Measurements from ENCODE around the gene RYR2. TPM values are rescaled to one million over a fixed set of nuclear protein-coding genes. Genes with fewer than 3 reads are reported as not detected.

The RYR2 gene
- polyA plus RNA-seq, 2 of the 4 experiments (the other 2 are of a cell fraction) = 0.06 TPM; not detected in 1

- CTCF ChIA-PET = no interaction called here
- POLR2A ChIA-PET = no interaction called here
- Histone ChIP-seq H3K27ac (no peak overlapping the region), H3K4me3 (no peak overlapping the region), H3K4me2 (0 out of 3 replicates have a peak overlapping the region, but pooled peaks have one; percentile 15), H3K4me1 (no peaks in the 10 kb centered on the region), H3K9me3 (no peaks in the 10 kb centered on the region)
- no peak for TF ChIP-seq SREBF2 (IDR thresholded peaks at IDR 0.05)
- TF ChIP-seq, protein P1, sequence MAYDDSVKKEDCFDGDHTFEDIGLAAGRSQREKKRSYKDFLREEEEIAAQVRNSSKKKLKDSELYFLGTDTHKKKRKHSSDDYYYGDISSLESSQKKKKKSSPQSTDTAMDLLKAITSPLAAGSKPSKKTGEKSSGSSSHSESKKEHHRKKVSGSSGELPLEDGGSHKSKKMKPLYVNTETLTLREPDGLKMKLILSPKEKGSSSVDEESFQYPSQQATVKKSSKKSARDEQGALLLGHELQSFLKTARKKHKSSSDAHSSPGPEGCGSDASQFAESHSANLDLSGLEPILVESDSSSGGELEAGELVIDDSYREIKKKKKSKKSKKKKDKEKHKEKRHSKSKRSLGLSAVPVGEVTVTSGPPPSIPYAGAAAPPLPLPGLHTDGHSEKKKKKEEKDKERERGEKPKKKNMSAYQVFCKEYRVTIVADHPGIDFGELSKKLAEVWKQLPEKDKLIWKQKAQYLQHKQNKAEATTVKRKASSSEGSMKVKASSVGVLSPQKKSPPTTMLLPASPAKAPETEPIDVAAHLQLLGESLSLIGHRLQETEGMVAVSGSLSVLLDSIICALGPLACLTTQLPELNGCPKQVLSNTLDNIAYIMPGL (CRISPR knock-in tag; IDR thresholded peaks at IDR 0.05; ENCODE audit: borderline replicate concordance) = no peak
- no peak for TF ChIP-seq RAD21 (conservative IDR thresholded peaks at IDR 0.05 in 1 of 2, IDR thresholded peaks at IDR 0.05 in 1 of 2)
- TF ChIP-seq EHF (CRISPR knock-in tag; IDR thresholded peaks at IDR 0.05) = no peak
- no peak for TF ChIP-seq FOSB (CRISPR knock-in tag; IDR thresholded peaks at IDR 0.05)
- no peak for TF ChIP-seq GATA3 (IDR thresholded peaks at IDR 0.05; ENCODE audit: borderline replicate concordance)
- no peak for TF ChIP-seq ELK1 (IDR thresholded peaks at IDR 0.05; ENCODE audit: low read depth, low read length)
- no peak for TF ChIP-seq PHF8 (IDR thresholded peaks at IDR 0.05; ENCODE audit: borderline replicate concordance, low read depth)
- TF ChIP-seq, protein P2, sequence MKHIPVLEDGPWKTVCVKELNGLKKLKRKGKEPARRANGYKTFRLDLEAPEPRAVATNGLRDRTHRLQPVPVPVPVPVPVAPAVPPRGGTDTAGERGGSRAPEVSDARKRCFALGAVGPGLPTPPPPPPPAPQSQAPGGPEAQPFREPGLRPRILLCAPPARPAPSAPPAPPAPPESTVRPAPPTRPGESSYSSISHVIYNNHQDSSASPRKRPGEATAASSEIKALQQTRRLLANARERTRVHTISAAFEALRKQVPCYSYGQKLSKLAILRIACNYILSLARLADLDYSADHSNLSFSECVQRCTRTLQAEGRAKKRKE (CRISPR knock-in tag; IDR thresholded peaks at IDR 0.05; ENCODE audit: low read depth) = no peak
- TF ChIP-seq CBX8 (IDR thresholded peaks at IDR 0.05) = no peak
- TF ChIP-seq, protein P3, sequence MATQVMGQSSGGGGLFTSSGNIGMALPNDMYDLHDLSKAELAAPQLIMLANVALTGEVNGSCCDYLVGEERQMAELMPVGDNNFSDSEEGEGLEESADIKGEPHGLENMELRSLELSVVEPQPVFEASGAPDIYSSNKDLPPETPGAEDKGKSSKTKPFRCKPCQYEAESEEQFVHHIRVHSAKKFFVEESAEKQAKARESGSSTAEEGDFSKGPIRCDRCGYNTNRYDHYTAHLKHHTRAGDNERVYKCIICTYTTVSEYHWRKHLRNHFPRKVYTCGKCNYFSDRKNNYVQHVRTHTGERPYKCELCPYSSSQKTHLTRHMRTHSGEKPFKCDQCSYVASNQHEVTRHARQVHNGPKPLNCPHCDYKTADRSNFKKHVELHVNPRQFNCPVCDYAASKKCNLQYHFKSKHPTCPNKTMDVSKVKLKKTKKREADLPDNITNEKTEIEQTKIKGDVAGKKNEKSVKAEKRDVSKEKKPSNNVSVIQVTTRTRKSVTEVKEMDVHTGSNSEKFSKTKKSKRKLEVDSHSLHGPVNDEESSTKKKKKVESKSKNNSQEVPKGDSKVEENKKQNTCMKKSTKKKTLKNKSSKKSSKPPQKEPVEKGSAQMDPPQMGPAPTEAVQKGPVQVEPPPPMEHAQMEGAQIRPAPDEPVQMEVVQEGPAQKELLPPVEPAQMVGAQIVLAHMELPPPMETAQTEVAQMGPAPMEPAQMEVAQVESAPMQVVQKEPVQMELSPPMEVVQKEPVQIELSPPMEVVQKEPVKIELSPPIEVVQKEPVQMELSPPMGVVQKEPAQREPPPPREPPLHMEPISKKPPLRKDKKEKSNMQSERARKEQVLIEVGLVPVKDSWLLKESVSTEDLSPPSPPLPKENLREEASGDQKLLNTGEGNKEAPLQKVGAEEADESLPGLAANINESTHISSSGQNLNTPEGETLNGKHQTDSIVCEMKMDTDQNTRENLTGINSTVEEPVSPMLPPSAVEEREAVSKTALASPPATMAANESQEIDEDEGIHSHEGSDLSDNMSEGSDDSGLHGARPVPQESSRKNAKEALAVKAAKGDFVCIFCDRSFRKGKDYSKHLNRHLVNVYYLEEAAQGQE (IDR thresholded peaks at IDR 0.05) = no peak
- TF ChIP-seq, protein P4, sequence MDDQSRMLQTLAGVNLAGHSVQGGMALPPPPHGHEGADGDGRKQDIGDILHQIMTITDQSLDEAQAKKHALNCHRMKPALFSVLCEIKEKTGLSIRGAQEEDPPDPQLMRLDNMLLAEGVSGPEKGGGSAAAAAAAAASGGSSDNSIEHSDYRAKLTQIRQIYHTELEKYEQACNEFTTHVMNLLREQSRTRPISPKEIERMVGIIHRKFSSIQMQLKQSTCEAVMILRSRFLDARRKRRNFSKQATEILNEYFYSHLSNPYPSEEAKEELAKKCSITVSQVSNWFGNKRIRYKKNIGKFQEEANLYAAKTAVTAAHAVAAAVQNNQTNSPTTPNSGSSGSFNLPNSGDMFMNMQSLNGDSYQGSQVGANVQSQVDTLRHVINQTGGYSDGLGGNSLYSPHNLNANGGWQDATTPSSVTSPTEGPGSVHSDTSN (IDR thresholded peaks at IDR 0.05) = no peak
- no peak for TF ChIP-seq MYC (IDR thresholded peaks at IDR 0.05; ENCODE audit: borderline replicate concordance, low read length)
- TF ChIP-seq, protein P5, sequence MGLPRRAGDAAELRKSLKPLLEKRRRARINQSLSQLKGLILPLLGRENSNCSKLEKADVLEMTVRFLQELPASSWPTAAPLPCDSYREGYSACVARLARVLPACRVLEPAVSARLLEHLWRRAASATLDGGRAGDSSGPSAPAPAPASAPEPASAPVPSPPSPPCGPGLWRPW (IDR thresholded peaks at IDR 0.05) = no peak
- no peak for TF ChIP-seq KDM1A (IDR thresholded peaks at IDR 0.05; ENCODE audit: low read depth)
- TF ChIP-seq ESRRA (IDR thresholded peaks at IDR 0.05; ENCODE audit: borderline replicate concordance, low read length) = no peak
- TF ChIP-seq POLR2A (IDR thresholded peaks at IDR 0.05; ENCODE audit: low read length) = no peak
- no peak for TF ChIP-seq HOXB13 (CRISPR knock-in tag; IDR thresholded peaks at IDR 0.05; ENCODE audit: low read depth)
- TF ChIP-seq BHLHE40 (IDR thresholded peaks at IDR 0.05; ENCODE audit: low read depth, low read length) = no peak
- no peak for TF ChIP-seq RNF2 (IDR thresholded peaks at IDR 0.05; ENCODE audit: borderline replicate concordance, low read depth)
- ATAC-seq = no peak
- no peak for FAIRE-seq
- 21% methylated on average over 4 of the region's 4 CpGs for WGBS (ENCODE audit: missing lambda C conversion rate)
- no peak for DNase-seq (ENCODE audit: low read depth in 1 of 2, low spot score in 1 of 2)
Measured at GRCh38 chr1:237774246-237774645, 732.3 kb downstream of the RYR2 start.

All from A549 (cell line).